Omental fat pad (tissue), 4 donors: ENCODE results near the gene CD9. TPM values are rescaled to one million over a fixed set of nuclear protein-coding genes. Genes with fewer than 3 reads are reported as not detected.

Experiments
- ATAC-seq: fragments of 150-250 bp; one replicate; pipeline ENCODE4 v1.9.1; 2016; ENCODE audit warnings: mild to moderate bottlenecking, moderate library complexity; ENCODE audit not compliant: low FRiP score
- DNase-seq: peaks from one replicate; pipeline ENCODE4 v3.0.0-alpha.2; 2019; ENCODE audit warnings: low spot score
- total RNA-seq, 4 donors: library from RNA; depleted of rRNA; stranded (reverse); fragments of >200 nt; gene quantifications; one replicate each; pipeline ENCODE4 v1.1.0, GENCODE V29; 2016
- TF ChIP-seq, protein P1 (sequence below), 3 donors: fragments of 450-650 bp; IDR thresholded peaks; one replicate each; pipeline ENCODE4 v1.5.1; 2016 to 2017; ENCODE audit warnings: antibody characterized with exemption in 3 of 3, mild to moderate bottlenecking in 3 of 3, moderate library complexity in 2 of 3

Gene CD9
- total RNA-seq, 4 donors from 2014 or later = 68.3 to 181 (median 119) TPM

DNA sequence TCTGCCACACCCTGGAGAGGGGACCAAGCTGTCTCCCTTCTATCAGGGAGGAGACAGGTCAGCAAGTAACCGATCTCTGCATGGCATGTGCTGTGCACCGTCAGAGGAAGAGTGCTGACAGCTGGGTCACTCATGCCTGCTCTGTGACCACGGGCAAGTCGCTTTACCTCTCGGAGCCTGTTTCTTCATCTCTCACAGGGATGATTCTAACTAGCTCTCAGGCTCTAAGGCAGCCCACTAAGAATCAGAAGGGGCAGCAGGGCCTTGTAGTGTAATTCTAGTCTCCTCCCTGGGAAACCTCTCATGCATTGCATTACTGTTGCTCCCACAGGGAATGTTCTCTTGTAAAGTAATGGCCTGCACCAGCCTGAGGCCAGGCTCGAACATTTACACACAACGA is 11.9 kb downstream of the CD9 start:
- DNase-seq (no peak), ATAC-seq (no peak)
- TF ChIP-seq, protein P1, sequence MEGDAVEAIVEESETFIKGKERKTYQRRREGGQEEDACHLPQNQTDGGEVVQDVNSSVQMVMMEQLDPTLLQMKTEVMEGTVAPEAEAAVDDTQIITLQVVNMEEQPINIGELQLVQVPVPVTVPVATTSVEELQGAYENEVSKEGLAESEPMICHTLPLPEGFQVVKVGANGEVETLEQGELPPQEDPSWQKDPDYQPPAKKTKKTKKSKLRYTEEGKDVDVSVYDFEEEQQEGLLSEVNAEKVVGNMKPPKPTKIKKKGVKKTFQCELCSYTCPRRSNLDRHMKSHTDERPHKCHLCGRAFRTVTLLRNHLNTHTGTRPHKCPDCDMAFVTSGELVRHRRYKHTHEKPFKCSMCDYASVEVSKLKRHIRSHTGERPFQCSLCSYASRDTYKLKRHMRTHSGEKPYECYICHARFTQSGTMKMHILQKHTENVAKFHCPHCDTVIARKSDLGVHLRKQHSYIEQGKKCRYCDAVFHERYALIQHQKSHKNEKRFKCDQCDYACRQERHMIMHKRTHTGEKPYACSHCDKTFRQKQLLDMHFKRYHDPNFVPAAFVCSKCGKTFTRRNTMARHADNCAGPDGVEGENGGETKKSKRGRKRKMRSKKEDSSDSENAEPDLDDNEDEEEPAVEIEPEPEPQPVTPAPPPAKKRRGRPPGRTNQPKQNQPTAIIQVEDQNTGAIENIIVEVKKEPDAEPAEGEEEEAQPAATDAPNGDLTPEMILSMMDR (IDR thresholded peaks at IDR 0.05) = no peak

DNA sequence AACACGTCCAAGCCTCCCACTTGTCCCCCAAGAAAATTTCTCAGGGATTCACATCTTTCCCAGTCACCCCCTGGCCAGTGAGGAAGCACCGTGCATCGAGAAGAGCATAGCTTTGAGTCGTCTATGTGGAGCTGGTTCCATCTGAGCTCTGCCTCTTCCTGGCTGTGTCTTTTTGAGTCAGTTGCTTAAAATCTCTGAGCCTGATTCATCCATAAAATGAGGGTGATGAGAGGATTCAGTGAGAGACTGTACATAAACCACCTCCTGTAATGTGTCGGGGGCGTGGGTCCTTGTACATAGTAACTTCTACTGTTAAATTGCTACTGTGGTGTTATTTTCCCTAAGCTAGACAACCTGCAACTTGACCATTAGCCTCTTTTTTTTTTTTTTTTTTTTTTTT is 13.8 kb downstream of the CD9 start:
- DNase-seq (no peak), ATAC-seq (no peak)
- TF ChIP-seq, protein P1 (IDR thresholded peaks at IDR 0.05) = no peak

- ATAC-seq (no peak), DNase-seq (no peak)
- TF ChIP-seq, protein P1 (IDR thresholded peaks at IDR 0.05) = no peak
Observed at GRCh38 chr12:6214633-6215032, 14.4 kb downstream of the CD9 start.

- ATAC-seq (peak; percentile 26), DNase-seq (no peak)
- TF ChIP-seq, protein P1 (IDR thresholded peaks at IDR 0.05) = no peak
Observed at GRCh38 chr12:6215120-6215807, 15.1 kb downstream of the CD9 start.

- DNase-seq = no peak
- TF ChIP-seq, protein P1 (IDR thresholded peaks at IDR 0.05) = no peak
- peak; percentile 86 for ATAC-seq
Observed at GRCh38 chr12:6215932-6216494, 15.8 kb downstream of the CD9 start.

- ATAC-seq (no peak), DNase-seq (no peak)
- TF ChIP-seq, protein P1 (IDR thresholded peaks at IDR 0.05) = no peak
Observed at GRCh38 chr12:6216581-6216980, 16.4 kb downstream of the CD9 start.

GRCh38 chr12:6218347-6218925 is 18.2 kb downstream of the CD9 start:
- TF ChIP-seq, protein P1 (IDR thresholded peaks at IDR 0.05) = no peak
- ATAC-seq = no peak

More at GRCh38 chr12:6218347-6218925, 18.2 kb downstream of the CD9 start:
- no peak for DNase-seq
